GM18505 (cell line): Measurements from ENCODE around the gene SH3BP5.

ENCODE experiments used
- ATAC-seq: cut with Tn5 transposase; IDR thresholded peaks from one replicate; pipeline ENCODE4 v1.9.1; 2021; ENCODE audit not compliant: unreplicated experiment
- POLR2A ChIP-seq: IDR thresholded peaks from 4 replicates; pipeline ENCODE4 v1.6.1; 2011; ENCODE audit warnings: borderline replicate concordance; ENCODE audit not compliant: insufficient read depth, insufficient read length; ENCODE audit errors: extremely low read depth

Gene SH3BP5

DNA sequence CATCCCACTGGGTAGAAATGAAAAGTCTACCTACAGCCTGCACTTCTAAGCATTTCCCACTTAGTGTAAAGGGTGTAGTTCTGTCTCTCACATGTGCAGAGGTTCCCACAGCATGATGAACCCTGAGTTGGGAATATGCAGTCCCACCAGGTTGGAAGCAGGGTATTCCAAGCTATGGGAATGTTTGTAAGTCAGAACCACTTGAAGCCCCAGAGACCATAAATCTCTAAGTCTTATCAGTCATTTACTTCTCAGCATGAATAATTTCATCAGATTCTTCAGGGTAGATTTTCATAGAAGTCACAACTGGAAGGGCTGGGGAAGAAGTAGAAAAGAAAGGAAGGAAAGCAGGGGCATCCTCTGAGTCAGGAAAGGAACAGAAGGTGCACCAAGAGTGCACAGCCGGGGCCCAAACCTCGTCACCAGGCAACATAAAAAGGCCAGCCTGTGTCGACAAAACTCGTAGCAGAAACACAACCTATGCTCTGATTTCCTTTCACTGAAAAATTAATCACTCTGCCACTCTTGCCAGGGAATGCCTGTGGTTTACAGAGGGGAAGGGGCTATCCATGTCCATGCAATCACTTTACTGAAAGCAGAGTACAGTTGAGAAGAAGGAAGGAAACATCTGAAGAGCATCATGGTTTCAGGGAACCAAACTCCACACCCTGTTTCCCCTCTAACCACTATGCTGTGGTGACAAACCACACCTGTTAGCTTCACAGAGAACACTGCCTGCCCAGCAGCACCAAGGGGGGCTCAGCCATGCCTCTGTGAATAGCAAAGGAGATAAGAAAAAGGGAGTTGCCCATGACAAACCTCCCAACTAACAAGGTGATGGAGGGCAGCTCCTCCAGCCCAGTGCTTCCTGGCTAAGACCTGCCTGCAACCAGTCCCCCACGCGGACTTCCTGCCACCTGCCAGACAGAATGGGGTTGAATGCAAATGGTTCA is 40.5 kb downstream of the SH3BP5 start:
- peak; percentile 87 for ATAC-seq
- TF ChIP-seq POLR2A: no peak

- ATAC-seq: no peak
- no peak for TF ChIP-seq POLR2A
Observed at GRCh38 chr3:15290736-15291135, 41.6 kb downstream of the SH3BP5 start.

- no peak for ATAC-seq
- TF ChIP-seq POLR2A: no peak
Observed at GRCh38 chr3:15289661-15290060, 42.7 kb downstream of the SH3BP5 start.

DNA sequence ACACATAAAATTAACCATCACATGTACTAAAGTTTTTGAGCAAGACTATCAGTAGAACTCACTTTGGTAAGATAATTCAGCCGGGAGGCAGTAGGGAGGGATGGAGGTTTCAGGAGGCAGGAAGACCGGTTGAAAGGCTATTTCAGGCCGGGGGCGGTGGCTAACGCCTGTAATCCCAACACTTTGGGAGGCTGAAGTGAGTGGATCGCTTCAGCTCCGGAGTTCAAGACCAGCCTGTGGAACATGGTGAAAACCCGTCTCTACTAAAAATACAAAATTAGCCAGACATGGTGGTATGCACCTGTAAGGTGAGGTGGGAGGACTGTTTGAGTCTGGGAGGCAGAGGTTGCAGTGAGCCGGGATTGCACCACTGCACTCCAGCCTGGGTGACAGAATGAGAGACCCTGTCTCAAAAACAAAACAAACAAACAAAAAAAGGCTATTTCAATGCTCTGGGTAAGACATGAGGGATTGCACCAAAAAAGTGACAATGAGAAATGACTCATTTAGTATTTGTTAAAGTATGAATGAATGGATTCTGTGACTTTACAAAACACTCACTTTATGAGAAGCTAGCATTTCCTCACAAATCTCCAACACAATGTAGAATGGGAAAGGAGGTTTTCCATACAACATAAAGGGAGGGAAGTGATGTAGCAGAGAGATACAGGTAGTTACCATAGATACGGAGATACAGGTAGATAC is 43.9 kb downstream of the SH3BP5 start:
- TF ChIP-seq POLR2A: no peak
- no peak for ATAC-seq

GRCh38 chr3:15287565-15288330 is 44.6 kb downstream of the SH3BP5 start:
- no peak for TF ChIP-seq POLR2A
- no peak for ATAC-seq

DNA sequence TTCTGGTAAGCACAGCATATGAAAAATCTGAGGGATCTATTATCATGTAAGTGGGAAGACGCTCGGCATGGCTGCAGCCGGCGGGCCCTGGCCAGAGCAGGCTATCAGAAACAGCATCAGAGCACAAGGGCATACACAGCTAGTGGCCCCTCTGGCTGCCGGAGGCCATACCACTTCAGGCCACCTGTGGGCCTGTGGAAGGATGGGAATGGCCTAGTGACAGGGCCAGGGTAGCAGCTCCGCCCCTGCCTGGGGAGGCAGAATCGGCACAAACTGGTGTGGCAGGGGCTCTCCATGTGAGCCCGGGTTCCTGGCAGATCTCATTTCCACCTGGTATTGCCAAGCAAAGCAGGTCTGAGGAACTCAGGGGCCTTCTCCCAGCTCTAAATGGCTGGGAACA is 46.4 kb downstream of the SH3BP5 start:
- no peak for ATAC-seq
- TF ChIP-seq POLR2A: no peak

GRCh38 chr3:15284121-15284889 is 48.1 kb downstream of the SH3BP5 start:
- no peak for TF ChIP-seq POLR2A
- ATAC-seq: no peak

DNA sequence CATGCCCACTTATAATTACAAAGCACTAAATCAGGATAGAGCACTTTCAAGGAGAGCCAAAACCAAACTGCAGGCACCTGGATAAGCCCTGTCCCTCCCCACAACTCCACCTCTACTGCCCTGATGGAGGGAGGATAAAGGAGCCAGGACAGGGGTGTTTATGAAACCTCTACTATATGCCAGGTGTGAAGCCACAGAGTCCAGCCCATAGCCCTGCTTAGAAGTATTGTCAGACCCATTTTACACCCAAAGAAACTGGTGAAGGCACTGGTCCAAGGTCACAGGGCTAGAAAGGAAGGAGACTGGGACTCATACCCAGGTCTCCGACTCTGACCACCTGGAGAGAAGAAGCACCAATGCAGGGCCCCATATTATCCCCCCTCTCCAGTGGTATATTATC is 48.7 kb downstream of the SH3BP5 start:
- ATAC-seq: no peak

GRCh38 chr3:15281817-15282216 is 50.6 kb downstream of the SH3BP5 start:
- TF ChIP-seq POLR2A: no peak
- ATAC-seq: no peak

More for the DNA sequence above, 48.7 kb downstream of the SH3BP5 start:
- TF ChIP-seq POLR2A: no peak

- ATAC-seq: no peak
- TF ChIP-seq POLR2A: no peak
Observed at GRCh38 chr3:15280853-15281532, 51.4 kb downstream of the SH3BP5 start.

DNA sequence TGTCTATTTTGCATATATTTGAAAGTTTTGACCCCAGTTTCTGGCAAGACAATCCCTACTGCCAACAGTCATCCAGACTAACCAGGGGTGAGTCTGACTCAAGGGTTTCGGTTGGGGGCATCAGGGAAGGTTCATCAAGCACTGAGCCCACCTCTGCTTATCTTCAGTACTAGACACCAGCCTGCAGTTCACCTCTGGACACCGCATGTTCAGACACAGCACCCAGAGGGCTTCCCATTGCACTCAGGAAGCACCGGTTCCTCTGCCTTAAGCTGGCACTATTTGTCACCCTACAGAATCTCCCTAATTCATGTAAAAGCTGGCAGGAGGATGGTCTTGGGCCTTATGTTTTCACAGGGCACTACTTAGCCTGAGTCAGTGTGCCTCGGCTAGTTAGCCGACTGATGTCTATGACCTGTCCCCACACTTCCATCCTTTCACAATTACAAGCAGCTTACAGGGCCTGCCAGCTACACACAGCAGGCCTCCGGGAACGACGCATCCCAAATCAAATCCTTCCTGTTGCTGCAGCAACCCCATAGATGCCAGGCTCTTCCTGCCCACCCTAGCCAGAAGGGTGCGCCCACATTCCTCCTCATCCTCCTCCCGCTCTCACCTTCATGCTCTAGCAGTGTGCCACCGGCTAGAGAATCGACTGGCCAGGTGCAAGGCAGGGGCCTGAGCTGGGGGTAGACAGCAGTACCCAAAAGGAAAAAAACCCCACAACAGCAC is 52.5 kb downstream of the SH3BP5 start:
- no peak for TF ChIP-seq POLR2A
- ATAC-seq: no peak
